Peyer's patch (tissue), 4 donors: ENCODE measurements around the gene ATP5F1A. TPM values are rescaled to one million over a fixed set of nuclear protein-coding genes. Genes with fewer than 3 reads are reported as not detected.
A peak's percentile ranks its signal among the peaks of the same experiment; 100 is the strongest.
"Not testable (repeated sequence)": the region's sequence is repeated elsewhere in the genome, so short reads cannot be mapped to it uniquely, and the experiment has no call there.

Source experiments
- DNase-seq, 3 donors: peaks; one replicate each; pipeline ENCODE4 v3.0.0-alpha.2; 2017 to 2019
- H3K27ac ChIP-seq, 4 donors: fragments of 200-600 bp; sonication (generic); one replicate each; pipeline ENCODE4 v1.5.1; 2016 to 2019
- H3K27me3 ChIP-seq, 2 donors: fragments of 200-600 bp; sonication (generic); one replicate each; pipeline ENCODE4 v1.5.1; 2019
- H3K36me3 ChIP-seq, 3 donors: fragments of 200-600 bp; sonication (generic); one replicate each; pipeline ENCODE4 v1.5.1; 2016 to 2019
- H3K4me1 ChIP-seq, 4 donors: fragments of 200-600 bp; sonication (generic); one replicate each; pipeline ENCODE4 v1.5.1; 2016 to 2019
- H3K4me3 ChIP-seq, 4 donors: fragments of 200-600 bp; sonication (generic); 1 replicate in 3 of 4; 2 replicates in 1 of 4; pipeline ENCODE4 v1.5.1; 2016 to 2019; ENCODE audit warnings: mild to moderate bottlenecking in 1 of 4
- H3K9me3 ChIP-seq, 4 donors: fragments of 200-600 bp; sonication (generic); one replicate each; pipeline ENCODE4 v1.5.1; 2016 to 2019; ENCODE audit warnings: mild to moderate bottlenecking in 1 of 4
- POLR2A ChIP-seq, 2 donors: fragments of 450-650 bp; IDR thresholded peaks; one replicate each; pipeline ENCODE4 v1.5.1; 2017; ENCODE audit warnings: antibody characterized with exemption in 2 of 2, mild to moderate bottlenecking in 2 of 2, moderate library complexity in 2 of 2
- total RNA-seq, 4 donors: library from RNA; depleted of rRNA; stranded (reverse); fragments of >200 nt; gene quantifications; one replicate each; pipeline ENCODE4 v1.1.0, GENCODE V29; 2016
- TF ChIP-seq, protein P1 (sequence below), 6 experiments: fragments of 450-650 bp in 4 of 6; fragments of 200-600 bp in 2 of 6; sonication (generic) in 1 of 6; IDR thresholded peaks; one replicate each; pipeline ENCODE4 v1.5.1; 2017 to 2019; ENCODE audit warnings: antibody characterized with exemption in 6 of 6, mild to moderate bottlenecking in 3 of 6, moderate library complexity in 1 of 6

Gene ATP5F1A
- 100 to 1,000 TPM; 295 to 667 (median 443) TPM for total RNA-seq

DNA sequence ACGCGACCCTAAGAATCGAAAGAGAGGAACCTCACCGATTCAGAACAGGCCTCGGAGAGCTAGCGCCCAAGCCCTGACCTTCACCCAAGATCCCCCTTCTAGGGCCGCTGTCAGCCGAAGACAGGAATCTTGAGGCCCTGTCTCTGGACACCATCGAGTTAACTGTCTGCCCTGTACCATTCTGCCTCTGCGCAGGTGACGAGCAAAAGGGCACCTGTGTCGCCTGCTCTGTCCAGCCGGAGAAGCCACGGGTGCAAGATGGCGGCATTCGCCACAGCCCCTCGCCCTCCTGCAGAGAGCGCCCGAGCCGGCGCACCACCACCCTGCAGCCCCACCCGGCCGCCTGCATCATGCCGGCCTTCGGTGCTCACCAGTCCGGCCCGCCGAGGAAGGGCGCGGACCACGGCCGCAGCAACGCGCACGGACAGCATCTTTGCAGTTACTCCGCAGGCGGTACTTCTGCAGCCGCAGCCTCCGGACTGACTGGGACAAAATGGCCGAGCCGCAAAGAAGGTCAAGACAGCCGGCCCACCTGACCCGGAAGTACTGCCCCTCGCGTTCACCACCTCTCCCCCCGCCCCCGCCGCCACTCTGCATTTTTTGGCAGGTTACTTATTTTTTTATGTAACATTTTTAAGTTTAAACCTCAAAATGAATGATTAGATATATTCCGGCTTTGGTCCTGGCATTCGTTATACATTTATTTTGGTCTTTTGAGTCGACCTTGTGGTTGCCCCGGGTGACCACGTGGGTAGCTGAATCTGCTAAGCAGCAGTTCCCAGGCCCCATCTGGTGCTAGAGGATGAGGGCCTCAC lies at the start of gene ATP5F1A:
Gene ATP5F1A (minus strand): TSS at position 496 of the 815 bp plus-strand sequence. CDS start 65 bp downstream, at position 431.
- Histone ChIP-seq H3K27me3 (no peaks in the 10 kb centered on the region), H3K9me3 (no peaks in the 10 kb centered on the region), H3K27ac (peak within 1 kb of the TSS; percentile 85 to 98 (median 94)), H3K4me3 (peak within 1 kb of the TSS; percentile 85 to 98 (median 94)), H3K36me3 (peaks cover 0 to 20% (median 0%) of the 10 kb centered on the region in 3 donors), H3K4me1 (peaks cover 0 to 37% (median 5%) of the 10 kb centered on the region in 4 donors)
- TF ChIP-seq, protein P1, sequence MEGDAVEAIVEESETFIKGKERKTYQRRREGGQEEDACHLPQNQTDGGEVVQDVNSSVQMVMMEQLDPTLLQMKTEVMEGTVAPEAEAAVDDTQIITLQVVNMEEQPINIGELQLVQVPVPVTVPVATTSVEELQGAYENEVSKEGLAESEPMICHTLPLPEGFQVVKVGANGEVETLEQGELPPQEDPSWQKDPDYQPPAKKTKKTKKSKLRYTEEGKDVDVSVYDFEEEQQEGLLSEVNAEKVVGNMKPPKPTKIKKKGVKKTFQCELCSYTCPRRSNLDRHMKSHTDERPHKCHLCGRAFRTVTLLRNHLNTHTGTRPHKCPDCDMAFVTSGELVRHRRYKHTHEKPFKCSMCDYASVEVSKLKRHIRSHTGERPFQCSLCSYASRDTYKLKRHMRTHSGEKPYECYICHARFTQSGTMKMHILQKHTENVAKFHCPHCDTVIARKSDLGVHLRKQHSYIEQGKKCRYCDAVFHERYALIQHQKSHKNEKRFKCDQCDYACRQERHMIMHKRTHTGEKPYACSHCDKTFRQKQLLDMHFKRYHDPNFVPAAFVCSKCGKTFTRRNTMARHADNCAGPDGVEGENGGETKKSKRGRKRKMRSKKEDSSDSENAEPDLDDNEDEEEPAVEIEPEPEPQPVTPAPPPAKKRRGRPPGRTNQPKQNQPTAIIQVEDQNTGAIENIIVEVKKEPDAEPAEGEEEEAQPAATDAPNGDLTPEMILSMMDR (IDR thresholded peaks at IDR 0.05) = no peak
- peak; percentile 91 to 92 for TF ChIP-seq POLR2A (IDR thresholded peaks at IDR 0.05)
- peak; percentile 91 to 94 (median 94) for DNase-seq

DNA sequence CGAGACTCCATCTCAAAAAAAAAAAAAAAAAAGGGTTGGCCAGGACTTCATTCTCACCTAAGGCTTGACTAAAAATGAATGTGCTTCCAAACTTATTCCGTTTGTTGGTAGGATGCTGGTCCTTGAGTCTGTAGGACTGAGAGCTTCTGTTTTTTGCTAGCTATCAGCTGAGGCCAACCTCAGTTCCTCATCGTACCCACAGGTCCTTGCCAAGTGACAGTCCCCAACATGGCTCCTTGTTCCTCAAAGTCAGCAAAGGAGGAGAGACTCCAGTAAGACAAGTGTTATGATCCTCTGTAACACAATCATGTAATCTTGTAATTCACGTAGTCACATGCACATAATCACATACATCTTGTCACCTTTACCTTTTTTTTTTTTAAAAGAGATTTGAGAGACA lies 43.1 kb upstream of the ATP5F1A start:
- no peak overlapping the region for H3K27ac ChIP-seq
- H3K4me1 ChIP-seq = no peaks in the 10 kb centered on the region
- no peak for DNase-seq
- no peak overlapping the region for H3K4me3 ChIP-seq
- H3K36me3 ChIP-seq = no peaks in the 10 kb centered on the region
- TF ChIP-seq POLR2A (IDR thresholded peaks at IDR 0.05) = no peak
- TF ChIP-seq, protein P1 (IDR thresholded peaks at IDR 0.05) = no peak
- H3K9me3 ChIP-seq = no peaks in the 10 kb centered on the region
- no peaks in the 10 kb centered on the region for H3K27me3 ChIP-seq

DNA sequence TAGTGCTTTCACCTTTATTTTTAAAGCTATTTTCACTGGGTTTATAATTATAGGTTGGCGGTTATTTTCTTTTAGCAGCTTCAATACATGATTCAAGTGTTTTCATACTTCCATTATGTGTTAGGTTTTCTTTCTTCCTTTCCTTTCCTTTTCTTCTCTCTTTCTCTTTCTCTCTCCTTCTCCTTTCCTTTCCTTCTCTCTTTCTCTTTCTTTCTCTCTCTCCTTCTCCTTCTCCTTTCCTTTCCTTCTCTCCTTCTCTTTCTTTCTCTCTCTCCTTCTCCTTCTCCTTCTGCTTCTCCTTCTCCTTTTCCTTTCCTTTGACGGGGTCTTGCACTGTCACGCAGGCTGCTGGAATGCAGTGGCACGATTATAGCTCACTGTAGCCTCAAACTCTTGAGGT lies 42.1 kb upstream of the ATP5F1A start:
- Histone ChIP-seq H3K36me3 (no peaks in the 10 kb centered on the region), H3K27me3 (no peaks in the 10 kb centered on the region), H3K27ac (no peak overlapping the region), H3K9me3 (no peaks in the 10 kb centered on the region), H3K4me1 (no peaks in the 10 kb centered on the region), H3K4me3 (no peak overlapping the region)
- TF ChIP-seq POLR2A (IDR thresholded peaks at IDR 0.05) = no peak
- TF ChIP-seq, protein P1 (IDR thresholded peaks at IDR 0.05) = no peak
- DNase-seq = no peak

DNA sequence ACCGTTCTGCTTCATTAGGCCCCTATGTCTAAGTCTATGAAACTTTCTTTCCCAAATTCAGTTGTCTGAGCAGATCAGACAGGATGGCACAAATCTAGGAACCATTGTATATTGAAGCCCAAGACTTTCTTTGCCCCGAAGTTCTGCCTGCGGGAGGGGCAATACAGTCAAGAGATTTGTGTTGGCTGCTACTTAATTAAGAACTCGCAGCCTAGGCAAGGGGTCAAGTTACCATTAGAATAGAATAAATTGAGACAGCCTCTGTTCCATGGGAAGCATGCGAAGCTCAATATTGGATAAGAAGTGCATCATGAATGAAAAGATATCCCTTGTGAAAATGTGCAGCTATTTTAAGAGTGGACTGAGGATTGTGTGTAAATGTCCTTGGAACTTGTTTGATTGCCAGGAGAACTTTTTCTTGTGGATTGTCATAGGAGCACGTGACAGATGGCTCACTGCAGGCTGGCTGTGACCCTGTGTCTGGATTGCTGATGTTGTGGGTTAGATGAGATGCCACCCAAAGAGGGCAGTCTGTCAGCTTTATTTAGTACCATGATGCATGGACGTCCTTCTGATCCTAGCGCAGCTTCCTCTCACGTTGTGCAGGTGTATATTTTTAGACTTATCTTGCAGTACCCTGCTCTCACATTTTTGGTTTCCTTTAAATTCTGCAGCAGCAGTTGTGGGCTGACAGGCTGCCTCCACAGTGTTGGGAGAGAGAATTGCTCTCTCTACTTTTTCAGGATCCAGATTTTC lies 37.0 kb upstream of the ATP5F1A start:
- TF ChIP-seq POLR2A (IDR thresholded peaks at IDR 0.05) = no peak
- TF ChIP-seq, protein P1 (IDR thresholded peaks at IDR 0.05) = no peak
- Histone ChIP-seq H3K27ac (no peak overlapping the region), H3K4me1 (no peaks in the 10 kb centered on the region), H3K9me3 (no peaks in the 10 kb centered on the region), H3K36me3 (no peaks in the 10 kb centered on the region), H3K27me3 (no peaks in the 10 kb centered on the region), H3K4me3 (no peak overlapping the region)
- DNase-seq = no peak

DNA sequence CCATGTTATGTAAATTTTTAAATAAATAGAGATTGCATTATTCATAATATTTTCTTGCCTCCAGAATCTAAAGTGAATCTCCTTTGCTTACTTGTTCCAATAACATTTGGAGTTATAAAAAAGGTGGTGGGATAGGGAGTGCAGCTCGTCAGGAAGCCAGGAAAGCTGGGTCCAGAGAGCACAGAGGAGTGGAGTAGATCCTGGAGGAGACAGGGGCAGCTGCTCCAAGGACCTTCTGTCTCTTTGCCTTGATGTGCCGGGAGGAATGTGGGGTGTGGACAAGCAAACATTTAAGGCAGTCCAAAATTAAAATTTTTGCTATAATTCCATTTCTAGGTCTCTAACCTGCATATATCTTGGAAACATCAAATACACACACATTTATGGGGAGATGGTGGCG lies 35.4 kb upstream of the ATP5F1A start:
- no peak overlapping the region for H3K27ac ChIP-seq
- H3K4me3 ChIP-seq = no peak overlapping the region
- no peaks in the 10 kb centered on the region for H3K27me3 ChIP-seq
- H3K4me1 ChIP-seq = no peaks in the 10 kb centered on the region
- H3K9me3 ChIP-seq = no peaks in the 10 kb centered on the region
- peaks cover 0 to 7% (median 0%) of the 10 kb centered on the region in 3 donors for H3K36me3 ChIP-seq
- no peak for DNase-seq
- TF ChIP-seq, protein P1 (IDR thresholded peaks at IDR 0.05) = no peak
- TF ChIP-seq POLR2A (IDR thresholded peaks at IDR 0.05) = no peak

DNA sequence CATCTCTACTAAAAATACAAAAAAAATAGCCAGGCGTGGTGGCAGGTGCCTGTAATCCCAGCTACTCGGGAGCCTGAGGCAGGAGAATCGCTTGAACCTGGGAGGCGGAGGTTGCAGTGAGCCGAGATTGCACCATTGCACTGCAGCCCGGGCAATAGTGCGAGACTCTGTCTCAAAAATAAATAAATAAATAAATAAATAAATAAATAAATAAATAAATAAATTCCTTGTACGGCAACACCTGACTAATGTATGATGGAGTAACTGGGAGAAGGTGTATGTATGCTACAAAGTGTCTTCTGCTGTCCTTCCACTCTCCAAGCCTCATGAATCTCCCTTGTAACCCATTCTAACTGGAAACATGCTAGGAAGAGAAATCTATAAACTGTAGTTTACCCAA lies 32.5 kb upstream of the ATP5F1A start:
- H3K36me3 ChIP-seq = peaks cover 0 to 28% (median 0%) of the 10 kb centered on the region in 3 donors
- H3K9me3 ChIP-seq, H3K4me3 ChIP-seq, H3K27ac ChIP-seq, DNase-seq, H3K27me3 ChIP-seq, H3K4me1 ChIP-seq: not testable (repeated sequence)
